GM10266 (cell line): ENCODE data around the gene PET100.

Experiments
- DNase-seq: peaks from one replicate; pipeline ENCODE4 v3.0.0; 2012; ENCODE audit errors: extremely low spot score
- TF ChIP-seq, protein P1 (sequence below): IDR thresholded peaks from 2 replicates; pipeline ENCODE4 v1.5.1; 2012; ENCODE audit warnings: mild to moderate bottlenecking, low read depth; ENCODE audit not compliant: control insufficient read depth, insufficient read depth; ENCODE audit errors: missing control alignments

Gene PET100

DNA sequence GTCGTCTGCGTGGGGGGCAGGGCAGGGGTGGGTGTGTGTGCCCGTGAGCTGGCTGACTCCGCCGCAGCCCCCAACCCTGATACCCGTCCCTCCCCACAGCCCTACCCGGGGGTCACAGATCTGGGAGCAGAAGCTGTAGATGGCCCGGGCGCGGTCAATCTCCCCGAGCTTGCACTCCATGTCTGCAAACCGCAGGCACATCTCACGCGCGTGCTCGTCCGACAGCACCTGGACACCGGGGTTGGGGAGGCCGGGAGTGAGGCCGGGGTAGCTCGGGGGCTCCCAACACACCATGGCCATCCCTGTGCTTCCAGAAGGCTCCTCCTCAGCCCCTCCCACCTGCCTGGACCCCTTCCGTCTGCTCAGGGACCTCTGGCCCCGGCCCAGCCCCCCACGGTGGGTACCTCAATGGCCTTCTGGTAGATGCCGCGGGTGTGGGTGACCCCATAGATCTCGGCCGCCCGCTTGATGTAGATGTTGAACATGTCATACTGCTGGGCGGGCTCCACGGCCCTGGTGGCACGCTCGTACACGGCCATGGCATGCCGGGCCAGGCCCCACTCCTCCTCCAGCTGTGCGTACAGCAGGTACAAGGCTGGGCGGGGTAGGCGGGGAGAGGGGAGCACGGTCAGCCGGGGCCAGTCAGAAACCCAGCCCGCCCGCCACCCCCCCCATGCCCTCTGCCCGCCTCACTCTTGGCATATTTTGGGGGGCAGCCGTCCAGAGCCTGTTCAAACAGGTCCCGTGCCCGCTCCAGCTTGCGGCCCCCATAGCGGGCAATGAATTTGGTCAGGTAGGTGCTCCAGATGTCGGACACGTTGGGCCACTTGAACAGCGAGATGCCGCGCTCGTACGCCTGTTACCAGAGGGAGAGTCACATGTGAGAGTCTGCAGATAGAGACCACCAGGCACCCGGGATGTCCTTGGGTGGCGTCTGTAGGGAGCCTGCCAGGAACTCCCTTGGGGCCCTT is 8.9 kb upstream of the PET100 start:
- DNase-seq = no peak
- TF ChIP-seq, protein P1, sequence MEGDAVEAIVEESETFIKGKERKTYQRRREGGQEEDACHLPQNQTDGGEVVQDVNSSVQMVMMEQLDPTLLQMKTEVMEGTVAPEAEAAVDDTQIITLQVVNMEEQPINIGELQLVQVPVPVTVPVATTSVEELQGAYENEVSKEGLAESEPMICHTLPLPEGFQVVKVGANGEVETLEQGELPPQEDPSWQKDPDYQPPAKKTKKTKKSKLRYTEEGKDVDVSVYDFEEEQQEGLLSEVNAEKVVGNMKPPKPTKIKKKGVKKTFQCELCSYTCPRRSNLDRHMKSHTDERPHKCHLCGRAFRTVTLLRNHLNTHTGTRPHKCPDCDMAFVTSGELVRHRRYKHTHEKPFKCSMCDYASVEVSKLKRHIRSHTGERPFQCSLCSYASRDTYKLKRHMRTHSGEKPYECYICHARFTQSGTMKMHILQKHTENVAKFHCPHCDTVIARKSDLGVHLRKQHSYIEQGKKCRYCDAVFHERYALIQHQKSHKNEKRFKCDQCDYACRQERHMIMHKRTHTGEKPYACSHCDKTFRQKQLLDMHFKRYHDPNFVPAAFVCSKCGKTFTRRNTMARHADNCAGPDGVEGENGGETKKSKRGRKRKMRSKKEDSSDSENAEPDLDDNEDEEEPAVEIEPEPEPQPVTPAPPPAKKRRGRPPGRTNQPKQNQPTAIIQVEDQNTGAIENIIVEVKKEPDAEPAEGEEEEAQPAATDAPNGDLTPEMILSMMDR = no peak

DNA sequence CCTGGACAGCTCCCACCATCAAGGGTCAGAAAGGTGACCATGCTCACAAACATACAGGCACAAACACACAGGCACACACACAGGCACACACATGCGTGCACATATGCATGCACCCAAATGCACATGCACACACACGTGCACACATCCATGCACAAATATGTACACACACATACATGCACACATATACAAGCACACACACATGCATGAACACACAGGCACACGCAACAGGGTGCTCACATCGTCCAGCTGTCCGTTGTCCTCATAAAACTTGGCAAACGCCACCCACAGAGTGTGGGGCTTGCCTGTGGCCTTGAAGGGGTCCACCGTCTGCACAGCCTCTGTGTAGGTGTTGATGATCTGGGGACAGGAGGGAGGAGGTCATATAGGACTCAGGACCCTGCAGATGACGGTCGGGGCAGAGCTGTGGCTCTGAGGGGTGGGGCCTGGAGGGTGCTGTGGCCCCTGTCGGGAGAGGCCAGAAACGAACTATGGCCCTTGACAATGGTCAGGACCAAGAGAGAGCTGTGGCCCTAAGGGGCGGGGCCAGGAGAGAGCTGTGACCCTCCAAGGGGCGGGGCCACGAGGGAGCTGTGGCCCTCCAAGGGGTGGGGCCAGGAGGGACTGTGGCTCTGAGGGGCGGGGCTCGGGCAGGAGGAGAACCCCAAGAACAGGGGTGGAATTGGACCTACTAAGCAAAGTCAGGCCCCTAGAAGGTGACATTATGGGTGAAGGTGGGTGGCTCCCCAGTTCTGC is 6.5 kb upstream of the PET100 start:
- no peak for DNase-seq
- TF ChIP-seq, protein P1 = no peak

DNA sequence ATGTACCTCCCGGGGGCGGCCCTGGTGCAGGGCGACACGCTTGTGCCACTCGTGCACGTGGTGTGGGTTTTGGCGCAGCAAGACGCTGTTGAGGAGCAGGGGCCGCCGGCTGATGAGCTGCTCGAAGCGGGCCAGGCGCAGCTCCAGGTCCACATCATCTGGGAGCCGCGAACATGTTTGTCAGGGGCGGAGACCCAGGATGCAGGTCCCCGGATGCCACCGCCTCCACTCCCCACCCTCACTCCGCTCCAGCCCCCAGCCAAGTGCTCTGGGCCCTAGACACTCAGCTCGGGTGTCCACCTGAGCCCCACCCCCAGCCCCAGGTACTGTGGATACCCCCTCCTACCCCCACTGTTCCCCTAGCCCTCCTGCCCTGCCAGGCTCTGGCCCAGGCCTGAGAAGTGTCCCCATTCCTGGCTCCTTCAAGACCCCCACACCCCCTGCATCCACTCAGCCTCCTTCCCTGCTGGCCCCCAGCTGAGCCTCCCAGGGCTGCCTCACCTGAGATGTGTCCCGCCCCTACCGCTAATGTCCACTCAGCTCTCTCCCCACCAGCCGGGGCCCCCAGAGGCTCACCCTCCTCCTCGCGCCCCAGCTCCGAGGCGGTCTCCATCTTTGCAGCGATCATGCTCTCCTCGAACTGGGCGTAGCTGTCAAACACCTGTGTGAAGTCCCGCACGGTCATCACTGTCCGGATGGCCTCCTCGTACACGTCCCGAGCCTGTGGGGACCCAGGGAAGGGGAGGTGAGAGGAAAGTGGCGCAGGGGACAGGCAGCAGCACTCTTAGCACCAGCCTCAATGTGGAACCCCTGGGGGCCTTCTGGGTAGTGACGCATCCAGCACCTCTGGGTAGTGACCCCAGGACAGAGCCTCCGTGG is 5.6 kb upstream of the PET100 start:
- no peak for DNase-seq
- TF ChIP-seq, protein P1 = no peak

DNA sequence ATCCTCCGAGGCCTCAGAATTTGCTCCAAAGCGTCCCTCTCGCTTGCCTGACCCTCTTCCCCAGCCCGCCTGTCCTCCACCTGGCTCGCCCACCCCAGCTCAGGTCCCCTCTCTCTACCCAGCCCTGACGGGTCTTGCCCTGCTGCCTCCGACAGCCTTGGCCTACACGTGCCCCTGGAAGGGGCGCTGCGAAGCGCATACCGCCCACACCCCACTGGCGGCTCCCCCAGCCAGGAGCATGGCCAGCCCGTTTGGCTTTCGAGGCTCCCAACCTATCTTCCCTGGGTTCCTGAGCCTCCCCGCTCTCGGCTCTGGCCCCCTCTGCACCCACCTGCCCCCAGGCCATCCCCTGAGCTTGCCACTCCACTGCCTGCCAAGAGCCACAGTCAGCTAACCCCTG is 4.8 kb upstream of the PET100 start:
- TF ChIP-seq, protein P1 = no peak
- DNase-seq = no peak

DNA sequence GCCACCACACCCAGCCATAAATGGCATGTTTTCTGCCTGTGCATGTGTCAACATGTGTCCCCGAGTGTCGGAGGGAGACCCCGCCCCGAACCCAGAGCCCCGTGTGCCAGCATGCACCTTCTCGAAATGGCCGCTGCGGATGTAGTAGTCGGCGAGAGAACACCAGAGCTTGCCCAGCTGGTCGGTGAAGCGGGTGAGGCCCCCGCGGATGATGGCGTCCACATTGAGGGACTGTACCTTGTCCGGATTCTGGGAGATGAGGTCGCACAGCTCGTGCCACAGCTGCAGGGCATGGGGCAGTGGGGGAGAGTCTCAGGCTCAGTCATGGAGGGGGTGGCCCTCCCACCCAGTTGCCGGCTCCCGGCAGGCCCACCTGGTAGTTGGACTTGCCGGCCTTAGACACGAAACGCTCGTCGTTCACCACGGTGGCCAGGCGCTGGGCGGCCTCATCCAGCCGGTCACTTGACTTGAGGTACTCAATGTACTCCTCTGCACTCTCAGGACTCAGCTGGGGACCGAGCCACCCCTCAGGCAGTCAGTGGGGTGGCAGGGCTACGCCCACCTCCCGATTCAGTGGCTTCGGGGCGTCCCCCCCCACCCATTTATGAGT is 3.7 kb upstream of the PET100 start:
- TF ChIP-seq, protein P1 = no peak
- no peak for DNase-seq

DNA sequence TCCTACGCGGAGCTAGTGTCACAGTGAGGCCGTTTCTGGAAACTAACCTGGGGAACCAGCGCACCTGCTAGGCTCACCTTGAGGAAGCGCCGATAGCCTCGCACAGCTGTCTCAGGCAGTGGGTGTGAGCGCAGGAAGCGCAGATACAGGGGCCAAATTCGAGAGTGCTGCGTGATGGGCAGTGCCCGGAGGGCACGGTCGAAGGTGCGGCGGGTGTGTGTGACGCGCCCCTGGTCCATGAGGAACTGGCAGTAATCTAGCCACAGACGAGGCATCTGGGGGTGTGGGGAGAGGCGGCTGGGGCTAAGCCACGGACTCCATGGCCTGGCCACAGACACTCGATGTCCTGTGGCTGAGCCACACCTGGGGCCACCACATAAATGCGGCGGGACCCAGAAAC is 2.4 kb upstream of the PET100 start:
- TF ChIP-seq, protein P1 = no peak

More for the DNA sequence above, 2.4 kb upstream of the PET100 start:
- DNase-seq = no peak
